ENCODE measurements around the gene CEBPE. TPM values are rescaled to one million over a fixed set of nuclear protein-coding genes. Genes with fewer than 3 reads are reported as not detected.

CEBPE gene
- total RNA-seq, 1 experiment from 2014 or later, result not detected

DNA sequence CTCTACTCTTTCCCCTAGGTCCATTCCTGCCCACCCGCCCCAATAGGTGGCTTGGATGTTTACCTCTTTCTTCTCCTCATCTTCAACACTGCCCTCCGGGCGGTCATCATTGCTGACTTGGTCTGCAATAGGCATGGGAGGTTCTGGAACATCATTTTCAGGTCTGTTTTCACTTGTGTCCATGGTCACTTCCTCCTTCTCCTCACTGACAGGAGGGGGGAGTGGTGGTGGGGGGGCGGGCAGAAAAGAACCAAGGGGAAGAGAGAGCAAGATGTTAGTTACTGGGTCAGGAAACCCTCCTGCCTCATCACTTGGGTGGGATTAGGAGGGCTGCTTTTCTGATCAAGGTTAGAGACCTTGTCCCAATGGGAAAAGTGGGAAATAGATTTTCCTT lies 49.6 kb downstream of the CEBPE start:
- no peaks in the 10 kb centered on the region for H3K27me3 ChIP-seq (ENCODE audit: insufficient read depth, low read length)
- CTCF ChIA-PET, result interaction anchor here (0.5 to 2.6 kb wide), 47 partner anchors 9 to 510 kb away, joined by 3 to 64 read pairs (median 6); partner anchors contain the start of genes ACIN1, AJUBA, C14orf119 and CDH24
- H3K9me2 ChIP-seq (ENCODE audit: insufficient read depth), result no peaks in the 10 kb centered on the region
- ATAC-seq (no peak), DNase-seq (ENCODE audit: low read depth, low spot score) (no peak)
- H3K27ac ChIP-seq (ENCODE audit: low read depth, low read length), result peak overlapping the region; percentile 54
- H3K4me3 ChIP-seq (replicated peaks in 1 of 2; ENCODE audit: low read depth in 1 of 2, low read length in 2 of 2), result no peak overlapping the region
- H2AFZ ChIP-seq (ENCODE audit: low read depth, low read length, poor library complexity, severe bottlenecking), result no peak overlapping the region
- TF ChIP-seq, protein P1, sequence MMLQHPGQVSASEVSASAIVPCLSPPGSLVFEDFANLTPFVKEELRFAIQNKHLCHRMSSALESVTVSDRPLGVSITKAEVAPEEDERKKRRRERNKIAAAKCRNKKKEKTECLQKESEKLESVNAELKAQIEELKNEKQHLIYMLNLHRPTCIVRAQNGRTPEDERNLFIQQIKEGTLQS (IDR thresholded peaks at IDR 0.05), result no peak
- TF ChIP-seq RAD21 (IDR thresholded peaks at IDR 0.05; ENCODE audit: low read depth) (no peak), ZFX (IDR thresholded peaks at IDR 0.05) (no peak), FOSL1 (IDR thresholded peaks at IDR 0.05; ENCODE audit: low read depth) (no peak), POLR2A (IDR thresholded peaks at IDR 0.05; ENCODE audit: borderline replicate concordance, extremely low read depth, insufficient read depth, insufficient read length) (no peak), EGR1 (IDR thresholded peaks at IDR 0.05; ENCODE audit: low read depth) (no peak), TCF7L2 (IDR thresholded peaks at IDR 0.05; ENCODE audit: borderline replicate concordance, extremely low read depth, insufficient read depth, insufficient read length) (no peak), SP1 (IDR thresholded peaks at IDR 0.05; ENCODE audit: low read depth) (no peak), CBX3 (IDR thresholded peaks at IDR 0.05; ENCODE audit: low read depth) (no peak), EZH2phosphoT487 (IDR thresholded peaks at IDR 0.05; ENCODE audit: borderline replicate concordance) (no peak), SRF (IDR thresholded peaks at IDR 0.05; ENCODE audit: low read depth) (no peak), ZNF274 (IDR thresholded peaks at IDR 0.05; ENCODE audit: low read depth, low read length) (no peak), YY1 (IDR thresholded peaks at IDR 0.05; ENCODE audit: extremely low read depth, insufficient replicate concordance, low read depth, low read length) (no peak), ELF1 (IDR thresholded peaks at IDR 0.05; ENCODE audit: borderline replicate concordance, low read depth) (no peak), JUND (IDR thresholded peaks at IDR 0.05) (no peak), EZH2 (IDR thresholded peaks at IDR 0.05) (no peak), CEBPB (IDR thresholded peaks at IDR 0.05; ENCODE audit: low read depth) (no peak), POLR2AphosphoS5 (IDR thresholded peaks at IDR 0.05; ENCODE audit: low read depth, low read length) (no peak)
- TF ChIP-seq, protein P2, sequence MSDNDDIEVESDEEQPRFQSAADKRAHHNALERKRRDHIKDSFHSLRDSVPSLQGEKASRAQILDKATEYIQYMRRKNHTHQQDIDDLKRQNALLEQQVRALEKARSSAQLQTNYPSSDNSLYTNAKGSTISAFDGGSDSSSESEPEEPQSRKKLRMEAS (IDR thresholded peaks at IDR 0.05), result no peak
- TF ChIP-seq, protein P3, sequence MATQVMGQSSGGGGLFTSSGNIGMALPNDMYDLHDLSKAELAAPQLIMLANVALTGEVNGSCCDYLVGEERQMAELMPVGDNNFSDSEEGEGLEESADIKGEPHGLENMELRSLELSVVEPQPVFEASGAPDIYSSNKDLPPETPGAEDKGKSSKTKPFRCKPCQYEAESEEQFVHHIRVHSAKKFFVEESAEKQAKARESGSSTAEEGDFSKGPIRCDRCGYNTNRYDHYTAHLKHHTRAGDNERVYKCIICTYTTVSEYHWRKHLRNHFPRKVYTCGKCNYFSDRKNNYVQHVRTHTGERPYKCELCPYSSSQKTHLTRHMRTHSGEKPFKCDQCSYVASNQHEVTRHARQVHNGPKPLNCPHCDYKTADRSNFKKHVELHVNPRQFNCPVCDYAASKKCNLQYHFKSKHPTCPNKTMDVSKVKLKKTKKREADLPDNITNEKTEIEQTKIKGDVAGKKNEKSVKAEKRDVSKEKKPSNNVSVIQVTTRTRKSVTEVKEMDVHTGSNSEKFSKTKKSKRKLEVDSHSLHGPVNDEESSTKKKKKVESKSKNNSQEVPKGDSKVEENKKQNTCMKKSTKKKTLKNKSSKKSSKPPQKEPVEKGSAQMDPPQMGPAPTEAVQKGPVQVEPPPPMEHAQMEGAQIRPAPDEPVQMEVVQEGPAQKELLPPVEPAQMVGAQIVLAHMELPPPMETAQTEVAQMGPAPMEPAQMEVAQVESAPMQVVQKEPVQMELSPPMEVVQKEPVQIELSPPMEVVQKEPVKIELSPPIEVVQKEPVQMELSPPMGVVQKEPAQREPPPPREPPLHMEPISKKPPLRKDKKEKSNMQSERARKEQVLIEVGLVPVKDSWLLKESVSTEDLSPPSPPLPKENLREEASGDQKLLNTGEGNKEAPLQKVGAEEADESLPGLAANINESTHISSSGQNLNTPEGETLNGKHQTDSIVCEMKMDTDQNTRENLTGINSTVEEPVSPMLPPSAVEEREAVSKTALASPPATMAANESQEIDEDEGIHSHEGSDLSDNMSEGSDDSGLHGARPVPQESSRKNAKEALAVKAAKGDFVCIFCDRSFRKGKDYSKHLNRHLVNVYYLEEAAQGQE (IDR thresholded peaks at IDR 0.05; ENCODE audit: low read depth), result no peak
- POLR2A ChIA-PET, result interaction anchor here (0.8 to 1.9 kb wide), 7 partner anchors 9 to 237 kb away, joined by 3 to 19 read pairs (median 5); partner anchors contain the start of genes ACIN1, BCL2L2 and C14orf119
- no peaks in the 10 kb centered on the region for H4K20me1 ChIP-seq (ENCODE audit: insufficient read depth)
- intact Hi-C loops (cut with micrococcal nuclease), result loop anchor here (1.0 to 2.0 kb wide), 2 partner anchors 25 to 40 kb away; partner anchors contain the start of genes ACIN1 and C14orf119
- peaks cover 66% of the 10 kb centered on the region for H3K79me2 ChIP-seq (ENCODE audit: insufficient read depth, low read length)
- H3K36me3 ChIP-seq (ENCODE audit: control insufficient read depth in 1 of 2, insufficient read depth in 2 of 2, low read length in 2 of 2), result peaks cover 34 to 51% of the 10 kb centered on the region in 2 experiments
- peaks cover 29 to 36% of the 10 kb centered on the region in 2 experiments for H3K4me1 ChIP-seq (ENCODE audit: control insufficient read depth in 1 of 2, insufficient read depth in 2 of 2, low read length in 2 of 2)
- RAD21 ChIA-PET (ENCODE audit: low non-redundant PET in 1 of 2, low total read pairs in 2 of 2, uncharacterized antibody in 2 of 2, unreplicated experiment in 2 of 2), result interaction anchor here (0.7 to 1.2 kb wide), 10 partner anchors 12 to 86 kb away, joined by 3 to 5 read pairs (median 3); partner anchors contain the start of genes ACIN1 (in 2 of the 2), C14orf119 (in 1 of the 2) and CDH24 (in 1 of the 2)
- peak overlapping the region; percentile 43 for H3K4me2 ChIP-seq (ENCODE audit: low read length)
- no TSS peak for BruUV-seq (replicated peaks)
- peak overlapping the region; percentile 32; the same call in 1 of the 2 replicates for H3K9ac ChIP-seq (ENCODE audit: low read length)
- no peaks in the 10 kb centered on the region for H3K9me3 ChIP-seq (ENCODE audit: control insufficient read depth in 1 of 2, insufficient read depth in 1 of 2, low read depth in 1 of 2, low read length in 2 of 2)
